Activated CD8-positive, alpha-beta memory T cell treated with anti-CD3 and anti-CD28 coated beads for 4 hours (primary cell): ENCODE measurements around the gene FXYD1.
"Not testable (repeated sequence)": the region's sequence is repeated elsewhere in the genome, so short reads cannot be mapped to it uniquely, and the experiment has no call there.

Experiments
- DNase-seq, 2 donors: peaks; one replicate each; pipeline ENCODE4 v3.0.0-alpha.2; 2020; ENCODE audit warnings: low read depth in 2 of 2

FXYD1 gene

DNA sequence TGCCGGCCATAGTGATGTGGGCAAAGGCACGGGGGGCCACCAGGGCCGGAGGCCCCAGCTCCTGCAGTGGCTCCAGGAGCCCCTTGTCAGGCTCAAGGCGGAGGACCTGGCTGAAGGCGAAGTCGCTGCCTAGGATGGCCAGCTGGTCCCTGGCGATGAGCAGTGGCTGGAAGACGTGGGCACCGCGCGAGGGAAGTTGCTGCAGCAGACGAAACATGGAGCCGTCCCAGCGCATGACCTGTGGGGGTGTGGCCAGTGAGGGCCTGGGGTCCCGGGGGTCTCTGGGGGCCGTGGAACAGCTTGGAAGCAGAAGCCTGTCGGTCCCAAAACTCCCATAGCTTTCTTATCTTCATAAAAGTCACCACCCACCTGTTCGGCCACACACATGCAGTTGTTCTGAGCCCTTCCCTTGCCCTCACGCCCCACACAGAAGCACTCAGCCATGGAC lies 13.3 kb upstream of the FXYD1 start:
- DNase-seq: no peak

DNA sequence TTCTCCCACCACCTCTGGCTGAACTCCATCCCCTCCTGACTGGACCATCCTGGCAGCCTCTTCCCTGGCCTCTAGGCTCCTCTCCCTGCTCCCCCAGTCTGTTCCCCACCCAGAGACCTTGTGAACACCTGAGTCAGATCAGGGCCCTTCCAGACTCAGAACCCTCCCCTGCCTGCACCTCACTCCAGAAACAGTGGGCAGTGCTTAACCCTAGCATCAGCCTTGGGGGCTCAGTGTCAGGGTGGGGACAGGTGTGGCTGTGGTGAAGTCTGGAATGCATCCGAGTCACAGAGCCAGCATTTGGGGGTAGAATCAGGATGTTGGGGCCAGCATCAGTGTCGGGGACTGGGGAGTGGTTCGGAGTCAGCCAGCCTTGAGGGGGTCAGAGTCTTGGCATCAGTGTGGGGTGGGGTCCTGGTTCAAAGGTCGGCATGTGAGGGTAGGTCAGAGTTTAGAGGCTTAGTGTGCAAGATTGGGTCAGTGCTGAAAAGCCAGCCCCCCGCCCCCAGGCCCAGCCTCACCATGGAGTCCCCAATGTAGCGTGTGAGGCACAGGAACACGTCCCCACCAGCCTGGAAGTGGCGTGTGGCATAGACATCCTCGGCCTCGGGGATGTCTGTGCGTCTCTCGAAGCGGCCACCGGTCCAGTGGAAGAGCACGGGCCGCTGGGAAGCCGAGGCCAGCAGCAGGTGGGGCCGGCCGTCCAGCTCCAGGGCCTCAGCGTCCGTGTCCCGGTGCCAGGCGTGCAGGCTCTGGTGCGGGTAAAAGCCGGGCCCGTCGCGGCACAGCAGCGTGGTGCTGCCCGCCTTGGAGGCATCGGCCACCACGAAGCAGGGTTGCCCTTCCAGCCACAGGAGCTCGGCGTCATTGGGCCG lies 12.6 kb upstream of the FXYD1 start:
- no peak for DNase-seq

DNA sequence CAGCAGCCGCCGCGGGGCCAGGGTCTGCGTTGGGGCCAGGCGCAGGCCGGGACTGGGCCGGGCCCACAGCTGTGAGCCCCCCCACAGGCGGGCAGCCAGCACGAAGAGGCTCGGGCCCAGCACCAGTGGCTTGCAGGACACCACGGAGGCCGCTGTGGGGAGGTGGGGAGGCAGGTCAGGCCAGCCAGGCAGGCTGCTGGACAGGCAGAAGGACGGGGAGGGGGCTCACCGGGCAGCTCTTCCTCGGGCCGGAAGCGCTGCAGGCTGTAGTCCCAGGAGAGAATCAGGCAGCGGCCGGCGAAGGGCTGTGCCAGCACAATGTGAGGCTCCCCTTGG lies 12.0 kb upstream of the FXYD1 start:
- DNase-seq: no peak

DNA sequence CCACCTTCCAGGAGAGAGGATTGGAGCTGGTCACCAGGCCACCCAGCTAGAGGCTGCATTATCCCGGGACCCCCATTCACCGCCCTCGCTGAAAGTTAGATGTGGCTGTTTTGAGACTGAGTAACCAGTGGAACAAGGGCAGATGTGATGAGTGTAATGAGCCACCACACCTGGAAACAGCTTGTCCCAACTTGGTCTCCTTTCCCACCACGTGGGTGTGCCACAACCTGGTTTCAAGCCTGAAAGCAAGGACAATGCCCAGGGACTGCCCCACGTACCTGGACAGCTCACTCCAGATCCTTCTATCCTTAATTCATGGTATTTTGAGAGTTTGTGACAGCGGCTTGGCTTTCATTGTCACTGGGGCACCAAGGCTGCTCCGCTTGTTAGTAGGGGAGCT lies 10.8 kb upstream of the FXYD1 start:
- DNase-seq: no peak

DNA sequence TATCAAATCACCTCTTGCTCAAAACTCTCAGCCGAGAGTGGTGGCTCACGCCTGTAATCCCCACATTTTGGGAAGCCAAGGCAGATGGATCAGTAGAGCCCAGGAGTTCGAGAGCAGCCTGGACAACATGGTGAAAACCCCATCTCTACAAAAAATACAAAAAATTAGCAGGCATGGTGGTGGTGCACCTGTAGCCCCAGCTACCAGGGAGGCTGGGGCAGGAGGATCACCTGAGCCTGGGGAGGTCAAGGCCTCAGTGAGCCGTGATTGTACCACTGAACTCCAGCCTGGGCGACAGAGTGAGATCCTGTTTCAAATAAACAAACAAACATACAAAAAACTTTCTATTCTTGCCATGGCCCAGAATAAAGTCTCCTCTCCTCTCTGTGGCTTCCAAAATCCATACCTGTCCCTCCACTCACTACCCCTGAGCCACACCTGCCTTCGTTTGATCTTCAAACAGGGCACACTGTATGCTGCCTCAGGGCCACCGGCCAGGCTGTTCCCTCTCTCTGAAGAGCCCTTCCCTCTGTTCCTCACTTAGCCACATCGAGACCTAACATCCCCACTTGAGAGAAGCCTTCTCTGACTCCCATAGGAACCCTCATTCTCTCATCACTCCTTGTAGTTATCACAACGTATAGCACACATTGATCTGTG lies 10.1 kb upstream of the FXYD1 start:
- DNase-seq: no peak

DNA sequence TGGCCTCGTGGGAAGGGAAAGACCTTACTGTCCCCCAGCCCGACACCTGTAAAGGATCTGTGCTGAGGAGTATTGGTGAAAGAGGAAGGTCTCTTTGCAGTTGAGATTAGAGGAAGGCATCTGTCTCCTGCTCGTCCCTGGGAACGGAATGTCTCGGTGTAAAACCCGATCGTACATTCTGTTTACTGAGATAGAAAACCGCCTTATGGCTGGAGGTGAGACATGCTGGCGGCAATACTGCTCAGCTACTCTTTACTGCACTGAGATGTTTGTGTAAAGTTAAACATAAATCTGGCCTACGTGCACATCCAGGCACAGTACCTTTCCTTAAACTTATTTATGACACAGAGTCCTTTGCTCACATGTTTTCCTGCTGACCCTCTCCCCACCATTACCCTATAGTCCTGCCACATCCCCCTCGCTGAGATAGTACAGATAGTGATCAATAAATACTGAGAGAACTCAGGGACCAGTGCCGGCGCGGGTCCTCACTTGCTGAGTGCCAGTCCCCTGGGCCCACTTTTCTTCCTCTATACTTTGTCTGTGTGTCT lies 8.8 kb upstream of the FXYD1 start:
- not testable (repeated sequence) for DNase-seq

DNA sequence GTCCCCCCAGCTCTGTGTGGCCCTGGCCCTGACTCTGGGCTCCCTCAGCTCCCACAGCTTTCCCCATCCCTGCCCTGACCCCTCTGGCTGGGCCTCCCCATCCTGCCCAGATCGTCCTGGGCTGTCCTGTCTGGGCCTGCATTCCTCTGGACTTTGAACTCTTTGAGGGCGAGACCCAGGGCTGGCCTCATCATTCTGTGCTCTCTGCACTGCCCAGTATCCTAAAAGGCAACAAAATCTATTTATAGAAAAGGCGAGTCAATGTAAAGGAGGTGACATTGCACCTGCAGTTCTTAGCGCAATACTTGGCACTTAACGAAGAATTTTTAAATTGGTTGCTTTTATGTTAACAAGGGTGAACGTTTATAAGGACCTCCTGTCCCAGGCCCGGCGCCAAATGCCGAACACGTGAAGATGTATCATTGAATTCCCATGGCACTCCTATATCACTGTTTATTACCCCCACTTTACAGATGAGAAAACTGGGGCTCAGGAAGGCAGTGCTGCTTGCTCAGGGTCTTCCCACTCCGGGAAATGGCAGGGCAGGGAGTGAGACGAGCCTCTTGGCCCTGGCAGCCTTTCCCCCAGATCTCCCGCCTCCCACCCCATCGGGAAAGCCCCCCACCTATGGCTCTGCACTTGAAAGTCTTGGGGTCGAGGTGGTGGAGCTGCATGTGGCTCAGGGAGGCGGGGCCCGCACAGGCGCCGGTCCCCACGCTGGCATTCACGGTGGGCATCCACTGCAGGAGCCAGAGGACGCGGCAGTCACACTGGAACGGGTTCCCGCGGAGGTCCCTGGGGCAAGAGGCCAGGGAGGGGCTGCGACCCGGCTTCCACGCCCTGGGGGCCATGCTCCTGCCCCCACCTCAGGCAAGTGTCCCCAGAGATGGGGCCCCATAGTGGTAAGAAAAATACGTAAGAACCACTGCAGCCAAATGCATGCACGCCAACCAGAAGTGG lies 7.6 kb upstream of the FXYD1 start:
- no peak for DNase-seq

DNA sequence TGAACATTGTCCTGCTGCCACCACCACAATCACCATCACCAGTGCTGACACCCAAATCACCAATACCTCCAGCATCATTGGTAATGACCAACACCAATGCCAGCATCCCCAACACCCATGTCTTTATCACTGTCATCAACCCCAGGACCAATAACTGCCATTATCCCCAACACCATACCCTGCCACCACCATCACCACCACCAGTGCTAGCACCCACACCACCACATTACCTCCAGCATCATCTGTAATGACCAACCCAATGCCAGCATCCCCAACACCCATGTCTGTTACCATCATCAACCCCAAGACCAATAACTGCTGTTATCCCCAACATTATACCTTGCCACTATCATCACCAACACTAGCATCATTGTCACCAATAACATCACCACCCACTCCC lies 6.4 kb upstream of the FXYD1 start:
- no peak for DNase-seq

DNA sequence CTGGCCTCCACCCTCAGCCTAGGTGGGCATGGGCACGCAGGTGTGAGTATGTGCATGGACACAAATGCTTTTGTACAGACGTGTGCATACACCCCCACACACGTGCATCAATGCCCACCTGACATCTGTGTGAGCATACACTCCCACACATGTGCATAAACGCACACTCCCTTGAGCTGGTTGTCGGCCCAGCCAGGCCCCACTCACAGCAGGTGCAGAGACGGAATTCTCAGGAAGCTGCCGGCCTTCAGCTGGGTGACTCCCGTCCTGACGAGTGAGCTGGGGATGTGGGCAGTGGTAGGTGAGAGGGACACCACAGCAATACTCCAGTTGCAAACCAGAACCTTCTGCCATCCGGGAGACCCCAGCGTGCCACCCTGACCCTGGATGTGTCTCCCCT lies 4.8 kb upstream of the FXYD1 start:
- no peak for DNase-seq

DNA sequence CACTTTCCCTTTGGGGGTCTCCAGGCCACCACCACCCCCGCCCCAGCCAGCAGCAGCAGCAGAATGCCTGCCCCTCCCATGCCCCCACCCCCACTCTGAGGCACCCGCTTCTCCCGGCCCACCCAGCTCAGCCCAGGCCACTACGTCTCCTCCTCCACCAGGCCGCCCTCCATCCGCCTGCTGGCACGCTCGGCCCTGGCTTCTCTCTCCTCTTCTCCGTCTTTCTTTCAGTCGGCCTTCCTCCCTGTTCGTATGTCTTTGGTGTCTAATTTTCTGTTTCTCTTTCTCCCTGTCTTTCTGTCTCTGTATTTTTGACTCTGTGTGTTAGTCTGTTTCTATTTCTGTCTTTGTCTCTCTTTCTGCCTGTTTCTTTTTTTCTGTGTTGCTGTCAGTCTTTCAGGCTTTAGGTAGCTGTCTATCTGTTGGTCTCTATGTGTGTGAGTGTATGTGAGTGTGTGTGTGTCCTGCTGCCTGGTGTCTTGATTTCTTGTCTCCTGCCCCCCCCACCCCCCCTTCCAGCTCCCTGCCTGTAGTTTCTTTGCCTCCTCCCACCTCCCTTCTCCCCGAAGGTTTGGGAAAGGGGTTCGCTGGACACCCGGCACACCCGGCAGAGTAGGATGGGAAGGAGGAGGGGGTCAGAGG lies 3.9 kb upstream of the FXYD1 start, which contains the start of gene LGI4:
LGI4 (minus strand) TSS at position 459 of the 642 bp plus-strand sequence; CDS start at position 80, 379 bp downstream.
- DNase-seq: no peak

DNA sequence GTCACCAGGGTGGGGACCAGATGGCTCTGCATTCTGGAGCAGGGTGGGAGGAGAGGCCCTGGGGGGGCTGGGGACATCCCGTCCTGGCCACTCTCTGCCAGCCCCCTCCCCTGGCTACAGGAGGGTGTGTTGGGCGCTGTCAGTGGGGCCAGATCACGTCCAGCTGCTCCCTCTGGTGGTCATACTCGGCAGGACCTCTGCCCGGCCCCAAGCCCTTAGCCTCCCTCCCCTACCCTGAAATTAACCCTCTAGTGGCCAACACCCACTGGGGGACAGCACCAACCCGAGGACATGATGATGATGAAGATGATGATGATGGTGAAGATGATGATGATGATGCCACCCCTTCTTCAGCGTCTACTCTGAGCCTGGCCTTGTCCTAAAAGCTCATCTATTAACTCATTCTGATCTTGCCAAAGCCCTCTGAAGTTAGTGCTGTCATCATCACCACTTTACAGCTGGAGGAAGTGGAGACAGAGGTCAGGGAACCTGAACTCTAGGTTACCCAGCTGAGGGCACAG lies 3.2 kb upstream of the FXYD1 start:
- peak in 1 of 2 donors; percentile 46 for DNase-seq

DNA sequence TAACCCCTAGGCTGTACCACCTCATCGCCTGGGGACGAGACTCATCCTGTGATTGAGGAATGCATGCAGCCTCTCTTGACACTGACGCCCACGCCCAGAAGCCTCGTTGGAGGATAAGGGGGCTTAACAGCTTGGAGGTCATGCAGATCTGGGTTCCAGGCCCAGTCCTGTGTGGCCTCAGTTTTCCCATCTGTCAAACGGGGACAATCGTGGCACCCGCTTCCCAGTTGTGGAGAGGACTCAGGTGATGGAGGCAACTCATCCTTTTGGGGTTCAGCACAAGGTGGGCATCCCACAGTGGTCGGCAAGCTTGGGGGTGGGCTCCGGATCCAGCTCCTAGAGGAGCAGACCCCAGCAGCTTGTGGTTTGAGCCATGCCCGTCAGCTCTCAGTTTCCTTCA lies 2.4 kb upstream of the FXYD1 start:
- no peak for DNase-seq

DNA sequence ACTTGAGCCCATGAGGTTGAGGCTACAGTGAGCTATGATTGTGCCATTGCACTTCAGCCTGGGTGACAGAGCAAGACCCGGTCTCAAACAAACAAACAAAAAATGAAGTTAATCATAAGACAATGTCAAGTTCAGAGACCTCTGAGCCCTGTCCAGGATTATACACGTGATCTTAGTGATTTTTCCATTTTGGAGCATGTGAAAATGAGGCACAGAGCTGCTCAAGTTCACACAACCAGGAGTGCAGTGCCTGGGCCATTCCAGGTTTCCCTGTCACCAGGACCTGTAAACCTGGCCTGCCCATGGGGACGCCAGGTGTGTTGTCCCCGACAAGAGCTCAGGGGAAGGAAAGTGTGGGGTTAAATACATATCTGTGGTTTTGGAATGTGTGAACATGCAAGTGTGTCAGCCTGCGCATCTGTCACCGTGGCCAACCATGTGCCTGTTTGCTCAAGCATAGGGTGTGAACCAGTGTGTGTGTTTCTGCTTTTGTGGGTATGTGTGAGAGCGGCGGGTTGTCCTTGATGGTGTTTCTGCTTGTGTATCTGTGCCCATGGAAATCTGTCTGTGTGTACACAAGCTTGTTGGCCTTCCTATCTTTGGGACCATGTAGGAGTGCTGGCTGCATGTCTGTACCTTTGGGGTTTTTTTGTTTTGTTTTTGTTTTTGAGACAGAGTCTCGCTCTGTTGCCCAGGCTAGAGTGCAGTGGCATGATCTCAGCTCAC lies 1.5 kb upstream of the FXYD1 start:
- no peak for DNase-seq

DNA sequence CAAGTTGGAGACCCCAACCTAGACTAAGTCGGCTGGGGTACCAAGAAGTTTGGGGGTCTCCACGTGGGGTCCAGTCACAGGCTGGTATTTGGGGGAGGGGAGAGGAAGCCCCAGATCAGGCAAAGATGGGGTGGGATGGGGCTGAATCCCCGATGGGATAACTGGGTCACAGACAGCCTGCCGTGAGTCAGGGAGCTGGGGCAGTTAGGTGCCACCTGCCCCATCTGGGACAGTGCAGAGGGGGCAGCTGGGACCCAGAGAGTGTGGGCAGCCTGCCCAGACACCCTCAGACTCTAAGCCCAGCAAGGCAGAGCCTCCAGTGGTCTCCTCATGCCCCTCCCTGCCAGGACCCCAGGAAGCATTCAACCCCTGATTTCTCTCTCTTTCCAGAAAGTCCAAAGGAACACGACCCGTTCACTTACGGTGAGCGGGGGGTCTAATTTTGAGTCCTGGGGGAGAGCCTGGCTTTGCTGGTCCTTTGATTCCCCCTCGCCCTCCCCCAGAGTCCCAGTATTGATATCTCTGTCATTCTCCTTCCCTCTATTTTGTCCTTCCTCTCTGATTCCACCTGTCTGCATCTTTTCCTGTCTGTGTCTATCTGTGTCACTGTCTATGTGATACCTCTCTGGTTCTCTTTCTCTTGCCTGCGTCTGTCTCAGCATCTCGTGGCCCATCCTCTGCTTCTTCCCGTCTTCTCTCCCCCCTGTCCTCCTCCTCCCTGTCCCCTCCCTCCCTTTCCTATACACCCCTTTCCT lies 1.8 kb downstream of the FXYD1 start:
- no peak for DNase-seq

DNA sequence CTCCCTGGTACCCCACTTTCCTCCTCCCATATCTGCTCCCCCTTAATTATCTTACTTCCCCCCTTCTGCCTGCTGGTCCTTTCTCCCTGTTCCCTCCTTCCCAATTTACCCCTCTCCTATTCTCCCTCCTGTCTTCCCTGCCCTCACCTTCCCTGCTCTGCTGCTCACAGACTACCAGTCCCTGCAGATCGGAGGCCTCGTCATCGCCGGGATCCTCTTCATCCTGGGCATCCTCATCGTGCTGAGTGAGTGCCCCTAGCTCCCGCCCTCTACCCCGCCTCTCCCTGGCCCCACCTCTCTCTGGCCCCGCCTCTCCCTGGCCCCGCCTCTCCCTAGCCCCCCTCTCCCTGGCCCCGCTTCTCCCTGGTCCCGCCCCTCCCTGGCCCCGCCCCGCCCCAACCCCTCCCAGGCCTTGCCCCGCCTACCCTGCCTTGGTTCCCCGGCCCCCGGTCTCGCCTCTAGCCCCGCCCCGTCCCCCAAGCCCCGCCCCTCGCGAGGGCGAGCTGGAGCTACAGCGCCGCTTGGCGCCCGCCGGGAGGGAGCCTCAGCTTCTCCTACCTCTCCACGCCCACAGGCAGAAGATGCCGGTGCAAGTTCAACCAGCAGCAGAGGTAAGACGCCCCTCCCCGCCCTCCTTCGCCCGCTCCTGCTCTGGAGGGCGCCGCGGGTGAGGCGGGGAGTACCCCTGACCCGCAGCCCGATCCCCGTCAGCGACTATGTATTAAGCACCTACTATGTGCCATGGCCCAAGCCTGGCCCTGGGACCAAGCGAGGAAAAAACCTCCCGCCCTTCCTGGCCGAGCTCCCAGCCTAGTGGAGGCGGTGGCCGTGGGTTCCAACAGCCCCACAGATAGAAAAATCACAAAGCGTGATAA lies 2.6 kb downstream of the FXYD1 start:
- peak; percentile 92 to 93 for DNase-seq

DNA sequence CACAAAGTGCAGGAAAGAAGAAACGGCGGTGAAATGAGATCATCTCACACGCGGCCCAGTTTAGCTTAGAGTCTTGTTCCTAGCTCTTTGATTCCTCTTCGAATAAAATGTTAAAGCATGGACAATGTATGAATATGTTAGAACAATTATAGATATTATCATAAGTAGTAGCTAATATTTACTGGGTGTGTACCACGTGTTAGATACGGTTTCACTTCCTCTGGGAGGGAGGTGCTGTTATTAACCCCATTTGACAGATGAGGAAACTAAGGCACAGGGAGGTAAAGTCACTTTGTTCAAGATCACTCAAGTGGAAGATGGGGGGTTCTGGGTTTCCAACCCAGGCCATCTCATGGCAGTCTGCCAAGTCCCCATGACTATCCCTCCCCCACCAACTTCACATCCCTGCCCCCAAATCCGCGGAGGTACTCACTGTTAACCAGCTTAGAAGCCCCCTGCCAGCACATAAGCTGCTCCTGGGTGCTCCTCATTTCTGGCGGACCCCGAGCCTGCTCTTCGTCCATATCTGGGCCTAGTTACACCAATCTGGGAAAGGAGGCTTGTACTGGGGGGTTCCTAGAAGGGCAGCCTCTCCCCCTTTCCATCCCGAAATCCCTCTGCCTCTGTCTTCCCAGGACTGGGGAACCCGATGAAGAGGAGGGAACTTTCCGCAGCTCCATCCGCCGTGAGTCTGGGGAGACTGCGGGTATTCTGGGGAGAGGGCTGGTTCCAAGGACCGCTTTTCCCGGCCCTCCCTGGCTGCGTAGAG lies 3.4 kb downstream of the FXYD1 start:
- DNase-seq: no peak

DNA sequence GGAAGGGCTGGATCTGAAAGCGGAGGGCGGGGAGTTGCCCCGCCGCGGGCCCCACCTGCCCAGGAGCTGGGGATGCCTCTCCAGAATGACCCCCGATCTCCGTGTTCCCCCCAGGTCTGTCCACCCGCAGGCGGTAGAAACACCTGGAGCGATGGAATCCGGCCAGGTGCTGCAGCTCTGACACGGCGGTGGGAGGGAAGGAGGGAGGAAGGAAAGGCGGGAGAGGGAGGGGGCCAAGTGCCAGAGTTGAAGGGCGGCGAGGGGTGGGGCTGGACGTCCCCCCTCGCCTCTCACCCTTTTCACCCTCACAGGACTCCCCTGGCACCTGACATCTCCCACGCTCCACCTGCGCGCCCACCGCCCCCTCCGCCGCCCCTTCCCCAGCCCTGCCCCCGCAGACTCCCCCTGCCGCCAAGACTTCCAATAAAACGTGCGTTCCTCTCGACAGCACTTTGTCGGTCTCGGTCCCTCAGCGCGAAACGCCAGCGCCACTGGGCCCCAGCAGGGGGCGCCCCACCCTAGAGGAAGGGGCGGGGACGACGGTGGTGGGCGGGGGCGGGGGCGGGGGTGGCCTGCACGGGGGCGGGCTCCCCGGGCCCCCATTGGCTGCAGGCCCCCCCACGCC lies 4.1 kb downstream of the FXYD1 start:
- DNase-seq: peak; percentile 43 to 51
